K562 (cell line): ENCODE measurements around the gene SORCS2. TPM values are rescaled to one million over a fixed set of nuclear protein-coding genes. Genes with fewer than 3 reads are reported as not detected.

Experiments
- ATAC-seq: fragments of 200-7000 bp; cut with Tn5 transposase; 3 replicates; pipeline ENCODE4 v1.9.1; 2020; ENCODE audit warnings: moderate library complexity
- BruUV-seq: library from RNA; stranded (reverse); fragments of 400-500 nt; replicated peaks from 2 replicates; lab custom pipeline; 2021; lab: Mats Ljungman, UMichigan
- CTCF ChIA-PET: fragments of 300-600 bp; formaldehyde crosslinking; extraction: SDS; loops from one replicate; lab custom pipeline; 2021; ENCODE audit warnings: low intra/inter-chr PET ratio; lab: Yijun Ruan, JAX
- POLR2A ChIA-PET: fragments of 300-600, 350-650 bp; sonication (Branson Sonifier 250); formaldehyde crosslinking; extraction: SDS; loops from one replicate; lab custom pipeline; 2021; ENCODE audit warnings: antibody characterized with exemption, inconsistent platforms; lab: Yijun Ruan, JAX
- DNase-seq, 4 experiments: peaks; one replicate each; pipeline versions ENCODE4 v3.0.0 to v3.0.0-alpha.2; 2011 to 2018; ENCODE audit warnings: low spot score in 3 of 4, mixed read lengths in 3 of 4; ENCODE audit errors: extremely low read depth in 1 of 4
- FAIRE-seq: peaks from 2 replicates; lab custom pipeline; 2011; peaks lifted over from hg19 to GRCh38; lab: Jason Lieb, UNC
- H2AFZ ChIP-seq: 2 replicates; pipeline ENCODE4 v1.6.0; 2011; ENCODE audit warnings: low read depth, low read length, control low read depth, inconsistent platforms
- H3K27ac ChIP-seq: fragments of 200-600 bp; 3 replicates; pipeline ENCODE4 v1.8.0; 2011; ENCODE audit warnings: low read depth, mild to moderate bottlenecking, control low read depth, inconsistent platforms, low read length, moderate library complexity, mixed read lengths; ENCODE audit errors: extremely low read depth
- H3K27me3 ChIP-seq, 2 experiments: fragments of 300-600 bp in 1 of 2; 2 replicates in 1 of 2; 3 replicates in 1 of 2; pipeline versions ENCODE4 v1.6.0 to v1.8.0; 2011; ENCODE audit warnings: inconsistent platforms in 2 of 2, low read length in 2 of 2, mild to moderate bottlenecking in 1 of 2, mixed read lengths in 1 of 2, moderate library complexity in 1 of 2; ENCODE audit not compliant: control insufficient read depth in 2 of 2, insufficient read depth in 2 of 2
- H3K36me3 ChIP-seq: fragments of 300-600 bp; 3 replicates; pipeline ENCODE4 v1.8.0; 2011; ENCODE audit warnings: mild to moderate bottlenecking, low read length, inconsistent platforms; ENCODE audit not compliant: control insufficient read depth, insufficient read depth
- H3K4me1 ChIP-seq, 2 experiments: fragments of 200-600 bp in 1 of 2; replicated peaks in 1 of 2; 2 replicates in 1 of 2; 3 replicates in 1 of 2; pipeline versions ENCODE4 v1.5.1 to v1.8.0; 2011; ENCODE audit warnings: inconsistent platforms in 2 of 2, low read length in 2 of 2, mild to moderate bottlenecking in 1 of 2, mixed read lengths in 1 of 2, moderate library complexity in 1 of 2; ENCODE audit not compliant: control insufficient read depth in 2 of 2, insufficient read depth in 2 of 2
- H3K4me2 ChIP-seq: 2 replicates; pipeline ENCODE4 v1.6.1; 2011; ENCODE audit warnings: low read length, control low read depth, inconsistent platforms, mixed read lengths; ENCODE audit not compliant: insufficient read depth
- H3K4me3 ChIP-seq: fragments of 200-600 bp; sonication (generic), shearing (Covaris generic); 2 replicates; pipeline ENCODE4 v1.5.1; 2016; ENCODE audit warnings: control low read depth, inconsistent platforms
- H3K79me2 ChIP-seq: fragments of 200-600 bp; 3 replicates; pipeline ENCODE4 v1.8.0; 2011; ENCODE audit warnings: low read length, inconsistent platforms; ENCODE audit not compliant: control insufficient read depth, insufficient read depth
- H3K9ac ChIP-seq, 2 experiments: 2 replicates each; pipeline versions ENCODE4 v1.6.0 to v1.6.1; 2011; ENCODE audit warnings: low read depth in 2 of 2, low read length in 2 of 2, control low read depth in 1 of 2, inconsistent platforms in 1 of 2, mild to moderate bottlenecking in 1 of 2, mixed read lengths in 1 of 2; ENCODE audit not compliant: insufficient read depth in 1 of 2
- H3K9me1 ChIP-seq: one replicate; pipeline ENCODE4 v1.6.0; 2011; ENCODE audit warnings: inconsistent platforms, mild to moderate bottlenecking, low read length, moderate library complexity; ENCODE audit not compliant: control insufficient read depth, insufficient read depth
- H3K9me3 ChIP-seq: replicated peaks from 2 replicates; pipeline ENCODE4 v1.5.1; 2011; ENCODE audit warnings: low read depth, low read length, inconsistent platforms; ENCODE audit not compliant: control insufficient read depth, insufficient read depth
- H4K20me1 ChIP-seq: replicated peaks from 2 replicates; pipeline ENCODE4 v1.6.1; 2011; ENCODE audit warnings: low read length, inconsistent platforms, mixed read lengths; ENCODE audit not compliant: control insufficient read depth, insufficient read depth
- DIDO1 ChIP-seq: fragments of 450-650 bp; IDR thresholded peaks from 2 replicates; pipeline ENCODE4 v1.6.1; 2016; ENCODE audit warnings: low read depth, missing biosample characterization, missing genetic modification characterization
- DNMT1 ChIP-seq: fragments of 450-650 bp; IDR thresholded peaks from 2 replicates; pipeline ENCODE4 v1.6.1; 2016; ENCODE audit warnings: antibody characterized with exemption, mild to moderate bottlenecking
- GABPA ChIP-seq: fragments of 200-800 bp; sonication (Bioruptor generic); conservative IDR thresholded peaks from 2 replicates; pipeline ENCODE4 v1.6.1; 2016; ENCODE audit warnings: low read depth, missing genetic modification characterization, missing compliant biosample characterization
- HDAC8 ChIP-seq: fragments of 450-650 bp; IDR thresholded peaks from 2 replicates; pipeline ENCODE4 v1.6.1; 2016; ENCODE audit warnings: mild to moderate bottlenecking, missing genetic modification characterization, moderate library complexity, missing compliant biosample characterization
- KAT7 ChIP-seq: sonication (generic); formaldehyde crosslinking; IDR thresholded peaks from 2 replicates; pipeline ENCODE4 v1.8.0; 2022; ENCODE audit warnings: missing genetic modification reagents, mild to moderate bottlenecking, borderline replicate concordance
- MCM2 ChIP-seq: fragments of 450-650 bp; IDR thresholded peaks from 2 replicates; pipeline ENCODE4 v1.6.1; 2017; ENCODE audit warnings: low read depth, mild to moderate bottlenecking
- MTA3 ChIP-seq: fragments of 450-650 bp; formaldehyde crosslinking; IDR thresholded peaks from 2 replicates; pipeline ENCODE4 v1.6.1; 2017; ENCODE audit warnings: mild to moderate bottlenecking, borderline replicate concordance
- RNF2 ChIP-seq: sonication (generic); IDR thresholded peaks from 2 replicates; pipeline ENCODE4 v1.6.1; 2016
- ZNF354B ChIP-seq: fragments of 250-450 bp; sonication (Bioruptor Pico); IDR thresholded peaks from 2 replicates; pipeline ENCODE4 v1.4.0; 2020
- ZSCAN32 ChIP-seq: fragments of 450-650 bp; formaldehyde crosslinking; IDR thresholded peaks from 2 replicates; pipeline ENCODE4 v1.4.0; 2020; ENCODE audit warnings: mild to moderate bottlenecking, moderate library complexity
- WGBS: fragments of 100-300 bp; shearing (Covaris generic); methylation state at CpG from one replicate; pipeline ENCODE4 v1.1.6; 2016; ENCODE audit warnings: low coverage, mixed read lengths; ENCODE audit not compliant: insufficient coverage; ENCODE audit errors: missing lambda C conversion rate; 5-methylcytosine and 5-hydroxymethylcytosine counted together
- in situ Hi-C: fragments of 300-500 bp; cut with MboI; formaldehyde crosslinking; loops from 4 replicates; pipeline ENCODE4 v1.15.0; 2018; ENCODE audit warnings: inconsistent platforms, mixed read lengths
- intact Hi-C: fragments of 100-400 bp; cut with micrococcal nuclease; formaldehyde crosslinking; loops from 2 replicates; pipeline ENCODE4 v1.14.2; 2022
- polyA plus RNA-seq, 8 experiments: library from polyadenylated mRNA; depleted of rRNA in 4 of 8; stranded (reverse) in 5 of 8; unstranded in 3 of 8; fragments of >200 nt; fragmentation: Nextera tagmentation in 2 of 8; fragmentation: Illumina TruSeq in 1 of 8; extraction: Ambion mirVana in 2 of 8; extraction: Trizol in 1 of 8; gene quantifications; 2 replicates each; pipeline versions ENCODE4 v1.2.1 to v1.2.3, GENCODE V29; 2011 to 2014; ENCODE audit warnings: inconsistent platforms in 1 of 8, missing spikeins in 1 of 8
- total RNA-seq, 7 experiments: library from RNA; depleted of rRNA in 6 of 7; stranded (reverse); fragments of >200 nt in 6 of 7; fragmentation: Illumina TruSeq in 2 of 7; extraction: Trizol in 2 of 7; gene quantifications; 2 replicates each; pipeline versions ENCODE4 v1.2.1 to v1.2.3, GENCODE V29; 2011 to 2021; ENCODE audit warnings: low replicate concordance in 1 of 7
- TF ChIP-seq, protein P1 (sequence below): sonication (generic); formaldehyde crosslinking; IDR thresholded peaks from 2 replicates; pipeline ENCODE4 v1.9.0; 2022; ENCODE audit warnings: mild to moderate bottlenecking, missing genetic modification reagents
- TF ChIP-seq, protein P2 (sequence below): fragments of 250-450 bp; sonication (Bioruptor Pico); IDR thresholded peaks from 2 replicates; pipeline ENCODE4 v1.8.0; 2021; ENCODE audit warnings: borderline replicate concordance, mild to moderate bottlenecking, moderate library complexity; ENCODE audit not compliant: poor library complexity, severe bottlenecking

SORCS2 gene
- total and polyA plus RNA-seq, 9 of the 15 experiments (the other 6 are each of a cell fraction or from before 2014, with no cell fraction given) = not detected

- no peaks in the 10 kb centered on the region for H3K9me3 ChIP-seq
- H2AFZ ChIP-seq = no peak overlapping the region
- no peaks in the 10 kb centered on the region for H3K4me1 ChIP-seq
- no peak for FAIRE-seq
- no peak for TF ChIP-seq KAT7
- TF ChIP-seq, protein P1, sequence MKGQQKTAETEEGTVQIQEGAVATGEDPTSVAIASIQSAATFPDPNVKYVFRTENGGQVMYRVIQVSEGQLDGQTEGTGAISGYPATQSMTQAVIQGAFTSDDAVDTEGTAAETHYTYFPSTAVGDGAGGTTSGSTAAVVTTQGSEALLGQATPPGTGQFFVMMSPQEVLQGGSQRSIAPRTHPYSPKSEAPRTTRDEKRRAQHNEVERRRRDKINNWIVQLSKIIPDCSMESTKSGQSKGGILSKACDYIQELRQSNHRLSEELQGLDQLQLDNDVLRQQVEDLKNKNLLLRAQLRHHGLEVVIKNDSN (CRISPR knock-in tag) = no peak
- peaks cover 16 to 73% of the 10 kb centered on the region in 2 experiments; a peak in 4 of 5 replicates for H3K27me3 ChIP-seq
- no peaks in the 10 kb centered on the region for H3K9me1 ChIP-seq
- H4K20me1 ChIP-seq = peaks cover 8% of the 10 kb centered on the region; the same call in 1 of the 2 replicates
- no peak for DNase-seq
- no peak overlapping the region for H3K4me2 ChIP-seq
- POLR2A ChIA-PET = no interaction called here
- no TSS peak for BruUV-seq
- H3K79me2 ChIP-seq = no peaks in the 10 kb centered on the region
- no peak overlapping the region for H3K27ac ChIP-seq
- CTCF ChIA-PET = no interaction called here
- WGBS = 0% methylated on average over 17 of the region's 17 CpGs
- no peak overlapping the region for H3K9ac ChIP-seq
- no peak overlapping the region for H3K4me3 ChIP-seq
- no peak for ATAC-seq
- no peaks in the 10 kb centered on the region for H3K36me3 ChIP-seq
- intact Hi-C loops = no loop called here
- in situ Hi-C loops = no loop called here
Measured at GRCh38 chr4:7270121-7270520, 77.8 kb downstream of the SORCS2 start.

GRCh38 chr4:7272404-7272803 lies 80.1 kb downstream of the SORCS2 start:
- Histone ChIP-seq H4K20me1 (peaks cover 5% of the 10 kb centered on the region; the same call in 1 of the 2 replicates), H3K36me3 (no peaks in the 10 kb centered on the region), H3K79me2 (no peaks in the 10 kb centered on the region), H3K4me3 (no peak overlapping the region), H2AFZ (no peak overlapping the region), H3K9me3 (no peaks in the 10 kb centered on the region), H3K4me1 (no peaks in the 10 kb centered on the region), H3K9ac (no peak overlapping the region), H3K27me3 (peaks cover 9 to 76% of the 10 kb centered on the region in 2 experiments; a peak in 3 of 5 replicates), H3K4me2 (no peak overlapping the region), H3K9me1 (no peaks in the 10 kb centered on the region), H3K27ac (no peak overlapping the region)
- 0% methylated on average over 10 of the region's 10 CpGs for WGBS
- intact Hi-C loops = no loop called here
- DNase-seq (no peak), FAIRE-seq (no peak), ATAC-seq (no peak)
- ChIA-PET POLR2A (interaction anchor here (0.6 to 1.2 kb wide), 3 partner anchors 52 to 592 kb away, joined by 3 read pairs; no protein-coding TSS in a partner anchor), CTCF (no interaction called here)
- in situ Hi-C loops = no loop called here
- BruUV-seq = no TSS peak
- no peak for TF ChIP-seq GABPA (tag)
- no peak for TF ChIP-seq ZSCAN32 (CRISPR knock-in tag)
- no peak for TF ChIP-seq DIDO1
- no peak for TF ChIP-seq RNF2
- no peak for TF ChIP-seq HDAC8 (tag)
- no peak for TF ChIP-seq ZNF354B
- no peak for TF ChIP-seq DNMT1
- TF ChIP-seq MTA3 = no peak
- no peak for TF ChIP-seq MCM2
- TF ChIP-seq, protein P2, sequence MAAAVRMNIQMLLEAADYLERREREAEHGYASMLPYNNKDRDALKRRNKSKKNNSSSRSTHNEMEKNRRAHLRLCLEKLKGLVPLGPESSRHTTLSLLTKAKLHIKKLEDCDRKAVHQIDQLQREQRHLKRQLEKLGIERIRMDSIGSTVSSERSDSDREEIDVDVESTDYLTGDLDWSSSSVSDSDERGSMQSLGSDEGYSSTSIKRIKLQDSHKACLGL (CRISPR knock-in tag) = no peak
